Panc1 (cell line): ENCODE results near the gene GPR45. TPM values are rescaled to one million over a fixed set of nuclear protein-coding genes. Genes with fewer than 3 reads are reported as not detected.

Source experiments
- ATAC-seq: fragments of 200-7000 bp; cut with Tn5 transposase; 2 replicates; pipeline ENCODE4 v1.9.1; 2020; ENCODE audit warnings: mild to moderate bottlenecking, moderate library complexity
- BruUV-seq: library from RNA; stranded (reverse); fragments of 400-500 nt; replicated peaks from 2 replicates; lab custom pipeline; 2021; lab: Mats Ljungman, UMichigan
- CTCF ChIA-PET: fragments of 300-600 bp; sonication (Branson Sonifier 250); formaldehyde crosslinking; loops from one replicate; lab custom pipeline; 2022; ENCODE audit warnings: antibody characterized with exemption; lab: Charles Lee
- POLR2A ChIA-PET: fragments of 300-600 bp; sonication (Branson Sonifier 250); formaldehyde crosslinking; loops from one replicate; lab custom pipeline; 2022; ENCODE audit warnings: antibody characterized with exemption; lab: Charles Lee
- DNase-seq: peaks from one replicate; pipeline ENCODE4 v3.0.0-alpha.2; 2010; ENCODE audit warnings: low read depth, low spot score
- H3K27ac ChIP-seq: 2 replicates; pipeline ENCODE4 v1.5.1; 2011; ENCODE audit warnings: mild to moderate bottlenecking, low read length, inconsistent platforms
- H3K27me3 ChIP-seq: fragments of 200-500 bp; sonication (Bioruptor generic); 2 replicates; pipeline ENCODE4 v1.6.0; 2014; ENCODE audit warnings: low read length, inconsistent platforms; ENCODE audit not compliant: control insufficient read depth, insufficient read depth
- H3K36me3 ChIP-seq: fragments of 200-500 bp; sonication (Bioruptor generic); 2 replicates; pipeline ENCODE4 v1.5.1; 2014; ENCODE audit warnings: inconsistent platforms, mild to moderate bottlenecking, low read length, moderate library complexity; ENCODE audit not compliant: control insufficient read depth, insufficient read depth
- H3K4me1 ChIP-seq: 2 replicates; pipeline ENCODE4 v1.5.1; 2011; ENCODE audit warnings: inconsistent platforms, mild to moderate bottlenecking, low read length, moderate library complexity; ENCODE audit not compliant: control insufficient read depth, insufficient read depth
- H3K4me3 ChIP-seq, 2 experiments: 2 replicates each; pipeline ENCODE4 v1.5.1; 2011 to 2012; ENCODE audit warnings: low read depth in 2 of 2, low read length in 2 of 2, mild to moderate bottlenecking in 2 of 2, inconsistent platforms in 1 of 2, moderate library complexity in 1 of 2
- H3K9me3 ChIP-seq: fragments of 200-500 bp; sonication (Bioruptor generic); 2 replicates; pipeline ENCODE4 v1.5.1; 2014; ENCODE audit warnings: low read depth, mild to moderate bottlenecking, inconsistent platforms, low read length, moderate library complexity; ENCODE audit not compliant: control insufficient read depth, insufficient read depth
- CTCF ChIP-seq: fragments of 450-650 bp; IDR thresholded peaks from 2 replicates; pipeline ENCODE4 v1.5.1; 2017; ENCODE audit warnings: mild to moderate bottlenecking
- POLR2AphosphoS5 ChIP-seq: IDR thresholded peaks from 2 replicates; pipeline ENCODE4 v1.6.1; 2012; ENCODE audit warnings: mild to moderate bottlenecking, low read depth, low read length, moderate library complexity
- SIN3A ChIP-seq: IDR thresholded peaks from 2 replicates; pipeline ENCODE4 v1.6.1; 2012; ENCODE audit warnings: low read depth, mild to moderate bottlenecking, low read length, moderate library complexity, borderline replicate concordance; ENCODE audit not compliant: insufficient read depth
- TCF7L2 ChIP-seq: IDR thresholded peaks from 2 replicates; pipeline ENCODE4 v1.6.1; 2011; ENCODE audit warnings: mild to moderate bottlenecking, low read depth, low read length, inconsistent platforms
- in situ Hi-C: cut with HindIII; loops from 2 replicates; pipeline ENCODE4 v1.10.0; 2016; ENCODE audit warnings: low sequenced_read_pairs, low pct_unique_long_range_greater_than_20kb
- intact Hi-C: fragments of 100-400 bp; cut with micrococcal nuclease; formaldehyde crosslinking; loops from one replicate; pipeline ENCODE4 v1.10.0; 2022; ENCODE audit not compliant: unreplicated experiment
- total RNA-seq: library from RNA; stranded (reverse); gene quantifications from one replicate; pipeline ENCODE4 v1.2.1, GENCODE V29; 2021; ENCODE audit not compliant: unreplicated experiment
- TF ChIP-seq, protein P1 (sequence below), 2 experiments: IDR thresholded peaks; 2 replicates each; pipeline ENCODE4 v1.6.1; 2011 to 2012; ENCODE audit warnings: low read depth in 2 of 2, control low read depth in 1 of 2, low read length in 1 of 2, mild to moderate bottlenecking in 1 of 2, moderate library complexity in 1 of 2; ENCODE audit not compliant: insufficient read depth in 1 of 2

Gene GPR45
- total RNA-seq, 1 experiment from 2014 or later = not detected

DNA sequence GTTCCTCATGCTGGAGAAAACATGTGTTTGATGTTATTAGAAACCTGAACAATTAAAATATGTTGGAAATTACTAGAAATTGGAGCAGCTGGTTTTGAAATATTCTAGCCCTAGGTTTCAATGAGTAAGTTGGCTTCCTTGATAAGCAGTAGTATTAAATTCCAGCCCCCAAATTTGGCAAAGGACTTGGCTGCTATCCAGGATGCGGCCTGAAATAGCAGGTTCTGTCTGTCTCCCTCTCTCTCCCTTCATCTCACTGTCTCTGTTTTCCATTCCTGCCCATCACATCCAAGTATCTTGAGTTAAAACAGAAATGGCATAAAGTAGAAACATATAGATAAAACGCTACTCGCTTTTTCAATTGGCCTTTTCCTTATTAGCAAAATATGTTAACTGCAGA is 20.9 kb upstream of the GPR45 start:
- Histone ChIP-seq H3K27ac (no peak overlapping the region), H3K9me3 (no peaks in the 10 kb centered on the region), H3K4me1 (no peaks in the 10 kb centered on the region), H3K27me3 (peaks cover 5% of the 10 kb centered on the region), H3K4me3 (no peak overlapping the region), H3K36me3 (no peaks in the 10 kb centered on the region)
- CTCF ChIA-PET = interaction anchor here (0.5 kb wide), 1 partner anchor 51 kb away, joined by 3 read pairs; no protein-coding TSS in a partner anchor
- ATAC-seq (no peak), DNase-seq (no peak)
- POLR2A ChIA-PET = no interaction called here
- in situ Hi-C loops = no loop called here
- intact Hi-C loops = no loop called here
- BruUV-seq = no TSS peak
- TF ChIP-seq TCF7L2 (no peak), SIN3A (no peak), CTCF (no peak), POLR2AphosphoS5 (no peak)
- TF ChIP-seq, protein P1, sequence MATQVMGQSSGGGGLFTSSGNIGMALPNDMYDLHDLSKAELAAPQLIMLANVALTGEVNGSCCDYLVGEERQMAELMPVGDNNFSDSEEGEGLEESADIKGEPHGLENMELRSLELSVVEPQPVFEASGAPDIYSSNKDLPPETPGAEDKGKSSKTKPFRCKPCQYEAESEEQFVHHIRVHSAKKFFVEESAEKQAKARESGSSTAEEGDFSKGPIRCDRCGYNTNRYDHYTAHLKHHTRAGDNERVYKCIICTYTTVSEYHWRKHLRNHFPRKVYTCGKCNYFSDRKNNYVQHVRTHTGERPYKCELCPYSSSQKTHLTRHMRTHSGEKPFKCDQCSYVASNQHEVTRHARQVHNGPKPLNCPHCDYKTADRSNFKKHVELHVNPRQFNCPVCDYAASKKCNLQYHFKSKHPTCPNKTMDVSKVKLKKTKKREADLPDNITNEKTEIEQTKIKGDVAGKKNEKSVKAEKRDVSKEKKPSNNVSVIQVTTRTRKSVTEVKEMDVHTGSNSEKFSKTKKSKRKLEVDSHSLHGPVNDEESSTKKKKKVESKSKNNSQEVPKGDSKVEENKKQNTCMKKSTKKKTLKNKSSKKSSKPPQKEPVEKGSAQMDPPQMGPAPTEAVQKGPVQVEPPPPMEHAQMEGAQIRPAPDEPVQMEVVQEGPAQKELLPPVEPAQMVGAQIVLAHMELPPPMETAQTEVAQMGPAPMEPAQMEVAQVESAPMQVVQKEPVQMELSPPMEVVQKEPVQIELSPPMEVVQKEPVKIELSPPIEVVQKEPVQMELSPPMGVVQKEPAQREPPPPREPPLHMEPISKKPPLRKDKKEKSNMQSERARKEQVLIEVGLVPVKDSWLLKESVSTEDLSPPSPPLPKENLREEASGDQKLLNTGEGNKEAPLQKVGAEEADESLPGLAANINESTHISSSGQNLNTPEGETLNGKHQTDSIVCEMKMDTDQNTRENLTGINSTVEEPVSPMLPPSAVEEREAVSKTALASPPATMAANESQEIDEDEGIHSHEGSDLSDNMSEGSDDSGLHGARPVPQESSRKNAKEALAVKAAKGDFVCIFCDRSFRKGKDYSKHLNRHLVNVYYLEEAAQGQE (IDR thresholded peaks at IDR 0.05; ENCODE audit: insufficient read depth in 1 of 2, low read depth in 2 of 2, low read length in 1 of 2) = no peak

DNA sequence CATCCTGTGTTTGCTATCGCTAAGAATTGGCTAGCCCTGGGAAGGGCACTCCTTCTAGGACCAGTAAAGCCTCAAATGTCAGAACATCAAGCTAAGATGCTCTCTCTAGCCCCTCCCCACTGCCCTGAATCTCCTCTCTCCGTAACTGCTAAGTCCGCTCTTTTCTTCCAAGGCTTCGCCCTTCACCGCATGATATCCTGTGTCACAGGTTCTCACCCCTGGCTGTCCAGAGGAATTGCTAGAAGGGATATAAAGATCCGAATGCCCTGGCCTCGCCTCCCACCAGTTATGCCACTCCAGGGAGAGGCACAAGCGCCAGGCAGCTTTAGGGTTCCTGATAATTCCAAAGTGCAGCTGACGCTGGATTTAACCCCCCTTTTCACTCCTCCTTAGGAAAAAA is 17.1 kb upstream of the GPR45 start:
- intact Hi-C loops = no loop called here
- ChIA-PET CTCF (no interaction called here), POLR2A (no interaction called here)
- DNase-seq (no peak), ATAC-seq (no peak)
- in situ Hi-C loops = no loop called here
- H3K27me3 ChIP-seq = peaks cover 5% of the 10 kb centered on the region
- no peak overlapping the region for H3K4me3 ChIP-seq
- no peak overlapping the region for H3K27ac ChIP-seq
- H3K4me1 ChIP-seq = no peaks in the 10 kb centered on the region
- no peaks in the 10 kb centered on the region for H3K9me3 ChIP-seq
- no peaks in the 10 kb centered on the region for H3K36me3 ChIP-seq
- no TSS peak for BruUV-seq
- TF ChIP-seq POLR2AphosphoS5 (no peak), TCF7L2 (no peak), SIN3A (no peak), CTCF (no peak)
- TF ChIP-seq, protein P1 (IDR thresholded peaks at IDR 0.05; ENCODE audit: insufficient read depth in 1 of 2, low read depth in 2 of 2, low read length in 1 of 2) = no peak
